ENCODE results near the gene ELFN1.

The ELFN1 gene

GRCh38 chr7:1642291-1642731 lies 27.8 kb upstream of the ELFN1 start:
- DNase-seq (ENCODE audit: low spot score), result no peak

GRCh38 chr7:1643270-1644092 lies 26.6 kb upstream of the ELFN1 start:
- no peak for DNase-seq (ENCODE audit: low spot score)

GRCh38 chr7:1644341-1645070 lies 25.6 kb upstream of the ELFN1 start:
- DNase-seq (ENCODE audit: low spot score), result no peak

GRCh38 chr7:1645071-1645409 lies 25.0 kb upstream of the ELFN1 start:
- no peak for DNase-seq (ENCODE audit: low spot score)

- no peak for DNase-seq (ENCODE audit: low spot score)
Measured at GRCh38 chr7:1645476-1645875, 24.6 kb upstream of the ELFN1 start.

GRCh38 chr7:1646391-1646790 lies 23.7 kb upstream of the ELFN1 start:
- DNase-seq (ENCODE audit: low spot score), result no peak

GRCh38 chr7:1646957-1647891 lies 22.9 kb upstream of the ELFN1 start:
- DNase-seq (ENCODE audit: low spot score), result no peak

GRCh38 chr7:1647961-1648672 lies 22.0 kb upstream of the ELFN1 start:
- DNase-seq (ENCODE audit: low spot score), result no peak

GRCh38 chr7:1649751-1650326 lies 20.2 kb upstream of the ELFN1 start:
- DNase-seq (ENCODE audit: low spot score), result no peak

GRCh38 chr7:1650363-1651030 lies 19.6 kb upstream of the ELFN1 start:
- no peak for DNase-seq (ENCODE audit: low spot score)

GRCh38 chr7:1651031-1651446 lies 19.0 kb upstream of the ELFN1 start:
- DNase-seq (ENCODE audit: low spot score), result no peak

- no peak for DNase-seq (ENCODE audit: low spot score)
Measured at GRCh38 chr7:1651891-1652290, 18.2 kb upstream of the ELFN1 start.

GRCh38 chr7:1653500-1653899 lies 16.6 kb upstream of the ELFN1 start:
- DNase-seq (ENCODE audit: low spot score), result no peak

GRCh38 chr7:1654111-1654510 lies 16.0 kb upstream of the ELFN1 start:
- no peak for DNase-seq (ENCODE audit: low spot score)

- no peak for DNase-seq (ENCODE audit: low spot score)
Measured at GRCh38 chr7:1654738-1655475, 15.2 kb upstream of the ELFN1 start.

- DNase-seq (ENCODE audit: low spot score), result no peak
Measured at GRCh38 chr7:1659696-1660095, 10.4 kb upstream of the ELFN1 start.

- DNase-seq (ENCODE audit: low spot score), result no peak
Measured at GRCh38 chr7:1661461-1661860, 8.6 kb upstream of the ELFN1 start.

- DNase-seq (ENCODE audit: low spot score), result no peak
Measured at GRCh38 chr7:1662101-1662500, 8.0 kb upstream of the ELFN1 start.

GRCh38 chr7:1662767-1663166 lies 7.3 kb upstream of the ELFN1 start:
- DNase-seq (ENCODE audit: low spot score), result no peak

- DNase-seq (ENCODE audit: low spot score), result no peak
Measured at GRCh38 chr7:1663223-1663622, 6.9 kb upstream of the ELFN1 start.
